Measurements from ENCODE around the gene CNPY1.

The CNPY1 gene

DNA sequence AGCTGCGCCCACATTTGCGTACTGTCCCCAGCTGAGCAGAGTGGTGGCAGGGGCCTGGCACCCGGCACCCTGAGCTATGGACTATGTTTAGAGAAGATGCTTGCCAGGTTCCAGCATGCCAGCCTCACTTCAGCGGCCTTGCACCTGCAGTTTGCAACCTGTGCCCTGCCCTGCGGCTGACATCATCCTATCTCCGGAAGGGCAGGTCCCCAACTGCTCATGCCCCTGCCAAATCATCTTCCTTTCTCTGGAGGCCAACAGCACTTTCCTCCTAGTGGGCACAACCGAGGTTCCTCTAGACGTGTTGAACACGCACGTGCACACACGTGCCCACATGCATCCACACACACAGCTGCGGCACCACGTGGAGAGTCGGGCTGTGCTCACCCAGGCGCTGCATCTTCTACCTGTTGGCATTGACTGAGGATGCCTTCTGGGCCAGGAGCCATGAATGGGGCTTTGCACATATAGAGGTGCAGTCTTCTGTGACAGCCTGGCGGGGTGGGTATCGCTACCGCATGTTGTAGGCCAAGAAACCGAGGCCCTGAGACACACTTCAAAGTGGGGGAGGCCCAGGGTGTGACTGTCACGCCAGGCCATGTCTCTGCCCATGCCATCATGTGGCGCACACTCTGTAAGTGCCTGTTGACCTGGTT lies 24.5 kb downstream of the CNPY1 start:
- TF ChIP-seq EGR1 (IDR thresholded peaks at IDR 0.05), result no peak
- no peak for TF ChIP-seq TEAD4 (IDR thresholded peaks at IDR 0.05)
- TF ChIP-seq, protein P1, sequence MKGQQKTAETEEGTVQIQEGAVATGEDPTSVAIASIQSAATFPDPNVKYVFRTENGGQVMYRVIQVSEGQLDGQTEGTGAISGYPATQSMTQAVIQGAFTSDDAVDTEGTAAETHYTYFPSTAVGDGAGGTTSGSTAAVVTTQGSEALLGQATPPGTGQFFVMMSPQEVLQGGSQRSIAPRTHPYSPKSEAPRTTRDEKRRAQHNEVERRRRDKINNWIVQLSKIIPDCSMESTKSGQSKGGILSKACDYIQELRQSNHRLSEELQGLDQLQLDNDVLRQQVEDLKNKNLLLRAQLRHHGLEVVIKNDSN (IDR thresholded peaks at IDR 0.05), result no peak
- TF ChIP-seq EP300 (IDR thresholded peaks at IDR 0.05; ENCODE audit: borderline replicate concordance), result no peak
- no peak for TF ChIP-seq ZBTB7A (IDR thresholded peaks at IDR 0.05; ENCODE audit: low read depth)
- no peak for TF ChIP-seq RAD21 (IDR thresholded peaks at IDR 0.05; ENCODE audit: low read depth)
- no peak for TF ChIP-seq TCF12 (IDR thresholded peaks at IDR 0.05; ENCODE audit: low read depth)
- TF ChIP-seq FOXM1 (IDR thresholded peaks at IDR 0.05; ENCODE audit: borderline replicate concordance, low read depth), result no peak
- TF ChIP-seq, protein P2, sequence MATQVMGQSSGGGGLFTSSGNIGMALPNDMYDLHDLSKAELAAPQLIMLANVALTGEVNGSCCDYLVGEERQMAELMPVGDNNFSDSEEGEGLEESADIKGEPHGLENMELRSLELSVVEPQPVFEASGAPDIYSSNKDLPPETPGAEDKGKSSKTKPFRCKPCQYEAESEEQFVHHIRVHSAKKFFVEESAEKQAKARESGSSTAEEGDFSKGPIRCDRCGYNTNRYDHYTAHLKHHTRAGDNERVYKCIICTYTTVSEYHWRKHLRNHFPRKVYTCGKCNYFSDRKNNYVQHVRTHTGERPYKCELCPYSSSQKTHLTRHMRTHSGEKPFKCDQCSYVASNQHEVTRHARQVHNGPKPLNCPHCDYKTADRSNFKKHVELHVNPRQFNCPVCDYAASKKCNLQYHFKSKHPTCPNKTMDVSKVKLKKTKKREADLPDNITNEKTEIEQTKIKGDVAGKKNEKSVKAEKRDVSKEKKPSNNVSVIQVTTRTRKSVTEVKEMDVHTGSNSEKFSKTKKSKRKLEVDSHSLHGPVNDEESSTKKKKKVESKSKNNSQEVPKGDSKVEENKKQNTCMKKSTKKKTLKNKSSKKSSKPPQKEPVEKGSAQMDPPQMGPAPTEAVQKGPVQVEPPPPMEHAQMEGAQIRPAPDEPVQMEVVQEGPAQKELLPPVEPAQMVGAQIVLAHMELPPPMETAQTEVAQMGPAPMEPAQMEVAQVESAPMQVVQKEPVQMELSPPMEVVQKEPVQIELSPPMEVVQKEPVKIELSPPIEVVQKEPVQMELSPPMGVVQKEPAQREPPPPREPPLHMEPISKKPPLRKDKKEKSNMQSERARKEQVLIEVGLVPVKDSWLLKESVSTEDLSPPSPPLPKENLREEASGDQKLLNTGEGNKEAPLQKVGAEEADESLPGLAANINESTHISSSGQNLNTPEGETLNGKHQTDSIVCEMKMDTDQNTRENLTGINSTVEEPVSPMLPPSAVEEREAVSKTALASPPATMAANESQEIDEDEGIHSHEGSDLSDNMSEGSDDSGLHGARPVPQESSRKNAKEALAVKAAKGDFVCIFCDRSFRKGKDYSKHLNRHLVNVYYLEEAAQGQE (IDR thresholded peaks at IDR 0.05; ENCODE audit: low read depth), result no peak
- TF ChIP-seq, protein P3, sequence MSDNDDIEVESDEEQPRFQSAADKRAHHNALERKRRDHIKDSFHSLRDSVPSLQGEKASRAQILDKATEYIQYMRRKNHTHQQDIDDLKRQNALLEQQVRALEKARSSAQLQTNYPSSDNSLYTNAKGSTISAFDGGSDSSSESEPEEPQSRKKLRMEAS (IDR thresholded peaks at IDR 0.05), result no peak
- no peak for TF ChIP-seq NFIC (IDR thresholded peaks at IDR 0.05)
- no peak for TF ChIP-seq CREB1 (IDR thresholded peaks at IDR 0.05; ENCODE audit: low read depth)
- no peak for TF ChIP-seq CEBPB (IDR thresholded peaks at IDR 0.05)
- TF ChIP-seq YY1 (IDR thresholded peaks at IDR 0.05; ENCODE audit: low read depth), result no peak
- no peak for TF ChIP-seq TAF1 (IDR thresholded peaks at IDR 0.05; ENCODE audit: low read depth)

DNA sequence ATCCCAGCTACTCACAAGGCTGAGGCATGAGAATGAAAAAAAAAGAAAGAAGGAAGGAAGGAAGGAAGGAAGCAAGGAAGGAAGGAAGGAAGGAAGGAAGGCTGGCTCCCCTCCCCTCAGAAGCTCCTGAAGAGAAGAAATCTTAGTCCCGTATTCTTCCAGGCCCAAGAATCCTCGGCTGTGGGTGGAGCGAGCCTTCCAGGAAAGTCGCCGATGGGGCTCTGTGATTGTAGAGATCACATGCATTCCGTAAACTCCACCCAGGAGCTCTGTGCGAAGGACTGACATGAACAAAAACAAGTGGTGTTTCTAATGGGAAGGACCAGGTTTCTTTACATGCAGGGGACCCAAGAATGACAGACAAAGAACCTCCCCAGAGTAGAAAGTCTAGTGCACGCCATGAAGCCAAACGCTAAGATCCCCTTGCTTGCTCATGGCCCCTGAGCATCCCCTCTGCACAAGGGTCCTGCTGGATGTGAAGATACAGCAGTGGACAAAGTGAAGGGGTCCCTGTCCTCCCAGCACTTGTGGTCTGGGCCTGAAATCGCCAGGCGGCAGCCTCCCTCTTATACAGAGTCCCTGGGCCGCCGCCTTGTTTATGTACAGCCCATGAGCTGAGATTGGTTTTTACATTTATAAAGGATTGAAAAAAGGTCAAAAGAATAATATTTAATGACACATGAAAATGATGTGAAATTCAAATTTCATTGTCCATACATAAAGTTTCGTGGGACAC lies 25.2 kb downstream of the CNPY1 start:
- TF ChIP-seq EGR1 (IDR thresholded peaks at IDR 0.05), result no peak
- TF ChIP-seq YY1 (IDR thresholded peaks at IDR 0.05; ENCODE audit: low read depth), result no peak
- TF ChIP-seq EP300 (IDR thresholded peaks at IDR 0.05; ENCODE audit: borderline replicate concordance), result no peak
- no peak for TF ChIP-seq TEAD4 (IDR thresholded peaks at IDR 0.05)
- TF ChIP-seq, protein P3 (IDR thresholded peaks at IDR 0.05), result no peak
- TF ChIP-seq NFIC (IDR thresholded peaks at IDR 0.05), result no peak
- TF ChIP-seq ZBTB7A (IDR thresholded peaks at IDR 0.05; ENCODE audit: low read depth), result no peak

DNA sequence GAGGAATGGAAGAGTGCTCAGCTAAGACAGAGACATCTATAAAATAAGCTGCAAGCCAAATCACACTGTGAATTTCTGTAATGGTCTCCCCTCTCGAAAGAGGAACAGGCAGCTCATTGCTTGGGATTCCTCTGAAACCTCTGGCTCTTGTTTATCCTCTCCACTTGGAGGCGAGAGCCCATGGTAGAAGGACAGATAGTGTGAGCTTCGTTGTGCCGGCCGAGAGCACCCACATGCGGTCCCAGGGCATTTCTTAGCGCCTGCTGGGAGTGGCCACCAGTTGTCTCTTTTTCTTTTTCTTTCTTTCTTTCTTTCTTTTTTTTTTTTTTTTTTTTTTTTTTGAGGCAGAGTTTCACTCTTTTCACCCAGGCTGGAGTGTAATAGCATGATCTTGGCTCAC lies 26.2 kb downstream of the CNPY1 start:
- TF ChIP-seq, protein P1 (IDR thresholded peaks at IDR 0.05), result no peak
- no peak for TF ChIP-seq EP300 (IDR thresholded peaks at IDR 0.05; ENCODE audit: borderline replicate concordance)
- TF ChIP-seq TAF1 (IDR thresholded peaks at IDR 0.05; ENCODE audit: low read depth), result no peak
- no peak for TF ChIP-seq EGR1 (IDR thresholded peaks at IDR 0.05)
- TF ChIP-seq, protein P3 (IDR thresholded peaks at IDR 0.05), result no peak
- TF ChIP-seq RAD21 (IDR thresholded peaks at IDR 0.05; ENCODE audit: low read depth), result no peak
- TF ChIP-seq CREB1 (IDR thresholded peaks at IDR 0.05; ENCODE audit: low read depth), result no peak
- TF ChIP-seq FOXM1 (IDR thresholded peaks at IDR 0.05; ENCODE audit: borderline replicate concordance, low read depth), result no peak
- TF ChIP-seq YY1 (IDR thresholded peaks at IDR 0.05; ENCODE audit: low read depth), result no peak
- no peak for TF ChIP-seq NFIC (IDR thresholded peaks at IDR 0.05)
- no peak for TF ChIP-seq TEAD4 (IDR thresholded peaks at IDR 0.05)

DNA sequence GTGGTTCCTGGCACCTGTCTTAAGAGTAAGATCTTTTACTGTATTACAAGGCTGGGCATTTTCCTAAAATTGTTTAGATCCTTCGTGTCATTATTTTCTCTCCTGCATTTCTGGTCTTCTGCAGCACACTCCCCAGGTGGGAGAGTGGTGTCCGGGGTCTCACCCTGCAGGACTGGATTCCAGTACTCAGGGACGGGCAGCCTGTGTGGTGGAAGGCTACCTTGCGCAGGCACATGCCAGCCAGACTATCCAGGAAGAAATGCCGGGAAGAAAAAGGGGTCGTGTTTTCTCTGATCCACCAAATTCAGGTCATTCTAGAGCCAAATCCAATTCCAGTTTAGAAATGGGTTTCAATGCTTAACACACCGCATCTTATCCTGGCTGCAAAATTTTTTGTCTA lies 27.7 kb downstream of the CNPY1 start:
- TF ChIP-seq CEBPB (IDR thresholded peaks at IDR 0.05), result no peak
- TF ChIP-seq ZBTB7A (IDR thresholded peaks at IDR 0.05; ENCODE audit: low read depth), result no peak
- no peak for TF ChIP-seq TCF12 (IDR thresholded peaks at IDR 0.05; ENCODE audit: low read depth)
- no peak for TF ChIP-seq YY1 (IDR thresholded peaks at IDR 0.05; ENCODE audit: low read depth)
- no peak for TF ChIP-seq EP300 (IDR thresholded peaks at IDR 0.05; ENCODE audit: borderline replicate concordance)

DNA sequence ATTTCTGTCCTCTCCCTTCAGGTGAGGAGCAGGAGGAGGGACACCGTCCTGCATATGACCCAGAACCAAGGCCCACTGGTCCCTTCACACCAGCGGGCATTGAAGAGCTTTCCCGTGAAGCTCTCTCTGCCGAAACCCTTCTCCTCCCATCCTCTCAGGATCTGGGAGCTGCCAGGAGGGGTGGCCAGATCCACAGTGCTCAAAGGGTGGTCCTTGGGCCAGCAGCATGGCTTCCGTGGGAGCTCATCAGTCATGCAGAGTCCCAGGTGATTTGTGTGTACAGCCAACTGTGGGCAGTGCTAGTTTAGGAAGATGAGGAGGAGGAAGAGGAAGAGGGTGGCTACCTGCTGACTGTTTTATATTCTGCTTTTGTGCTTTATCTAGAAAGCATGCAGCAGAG lies 28.4 kb downstream of the CNPY1 start:
- TF ChIP-seq, protein P2 (IDR thresholded peaks at IDR 0.05; ENCODE audit: low read depth), result no peak
- TF ChIP-seq FOXM1 (IDR thresholded peaks at IDR 0.05; ENCODE audit: borderline replicate concordance, low read depth), result no peak
- no peak for TF ChIP-seq TCF12 (IDR thresholded peaks at IDR 0.05; ENCODE audit: low read depth)
- TF ChIP-seq, protein P3 (IDR thresholded peaks at IDR 0.05), result no peak
- no peak for TF ChIP-seq CEBPB (IDR thresholded peaks at IDR 0.05)
- TF ChIP-seq RAD21 (IDR thresholded peaks at IDR 0.05; ENCODE audit: low read depth), result no peak
- TF ChIP-seq EP300 (IDR thresholded peaks at IDR 0.05; ENCODE audit: borderline replicate concordance), result no peak
- TF ChIP-seq CREB1 (IDR thresholded peaks at IDR 0.05; ENCODE audit: low read depth), result no peak
- TF ChIP-seq YY1 (IDR thresholded peaks at IDR 0.05; ENCODE audit: low read depth), result no peak
- TF ChIP-seq, protein P1 (IDR thresholded peaks at IDR 0.05), result no peak
- TF ChIP-seq EGR1 (IDR thresholded peaks at IDR 0.05), result no peak
- TF ChIP-seq ZBTB7A (IDR thresholded peaks at IDR 0.05; ENCODE audit: low read depth), result no peak
- TF ChIP-seq NFIC (IDR thresholded peaks at IDR 0.05), result no peak
- TF ChIP-seq TEAD4 (IDR thresholded peaks at IDR 0.05), result no peak
- TF ChIP-seq TAF1 (IDR thresholded peaks at IDR 0.05; ENCODE audit: low read depth), result no peak
